Measurements from ENCODE around the gene E4F1.

The E4F1 gene

GRCh38 chr16:2226918-2227317 lies 3.5 kb downstream of the E4F1 start:
- H3K4me3 ChIP-seq (ENCODE audit: low read depth in 1 of 5, low read length in 5 of 5), result no peak overlapping the region
- H3K4me1 ChIP-seq (ENCODE audit: control insufficient read depth in 5 of 5, insufficient read depth in 5 of 5, low read length in 5 of 5), result peaks cover 0 to 28% (median 20%) of the 10 kb centered on the region in 5 donors
- no peak overlapping the region for H3K27ac ChIP-seq (ENCODE audit: low read depth, low read length)
- H3K27me3 ChIP-seq (ENCODE audit: control insufficient read depth in 5 of 5, insufficient read depth in 4 of 5, low read length in 5 of 5), result no peaks in the 10 kb centered on the region
- peaks cover 0 to 49% (median 39%) of the 10 kb centered on the region in 5 donors for H3K36me3 ChIP-seq (ENCODE audit: control insufficient read depth in 5 of 5, insufficient read depth in 5 of 5, low read length in 5 of 5)
- no peaks in the 10 kb centered on the region for H3K9me3 ChIP-seq (ENCODE audit: control insufficient read depth in 5 of 5, low read length in 5 of 5)
- H3K9ac ChIP-seq (ENCODE audit: low read length in 5 of 5), result no peak overlapping the region

DNA sequence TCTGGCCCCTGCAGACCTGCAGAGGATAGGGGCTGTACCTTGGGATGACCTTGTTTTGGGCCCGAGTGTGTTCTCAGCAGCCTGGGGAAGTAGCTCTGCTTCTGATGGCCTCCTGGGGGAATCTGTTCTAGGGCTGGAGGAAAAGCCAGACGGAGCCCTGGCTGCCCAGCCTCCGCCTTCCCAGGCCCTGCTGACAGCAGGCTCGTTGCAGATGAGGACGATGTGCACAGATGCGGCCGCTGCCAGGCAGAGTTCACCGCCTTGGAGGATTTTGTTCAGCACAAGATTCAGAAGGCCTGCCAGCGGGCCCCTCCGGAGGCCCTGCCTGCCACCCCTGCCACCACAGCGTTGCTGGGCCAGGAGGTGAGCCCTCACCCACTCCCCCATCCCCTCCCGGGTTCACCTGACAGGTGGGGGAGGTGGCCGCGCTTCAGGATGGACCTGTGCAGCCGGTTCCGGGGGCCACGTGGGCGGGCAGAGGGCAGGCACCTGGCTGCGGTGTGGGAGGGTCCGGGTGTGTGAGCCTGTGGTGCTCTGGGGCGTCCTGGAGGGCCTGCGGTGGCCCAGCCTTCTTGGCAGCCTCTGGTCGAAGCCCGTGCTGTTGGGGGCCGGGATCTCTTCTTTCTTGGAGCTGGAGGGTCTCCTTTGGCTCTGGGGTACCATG lies 4.9 kb downstream of the E4F1 start:
- Histone ChIP-seq H3K4me3 (ENCODE audit: low read depth in 1 of 5, low read length in 5 of 5) (no peak overlapping the region), H3K36me3 (ENCODE audit: control insufficient read depth in 5 of 5, insufficient read depth in 5 of 5, low read length in 5 of 5) (peaks cover 0 to 63% (median 53%) of the 10 kb centered on the region in 5 donors), H3K9ac (ENCODE audit: low read length in 5 of 5) (peak overlapping the region in 1 of 5 donors; percentile 7), H3K27ac (ENCODE audit: low read depth, low read length) (no peak overlapping the region), H3K9me3 (ENCODE audit: control insufficient read depth in 5 of 5, low read length in 5 of 5) (no peaks in the 10 kb centered on the region), H3K27me3 (ENCODE audit: control insufficient read depth in 5 of 5, insufficient read depth in 4 of 5, low read length in 5 of 5) (no peaks in the 10 kb centered on the region), H3K4me1 (ENCODE audit: control insufficient read depth in 5 of 5, insufficient read depth in 5 of 5, low read length in 5 of 5) (peaks cover 0 to 24% (median 17%) of the 10 kb centered on the region in 5 donors)

DNA sequence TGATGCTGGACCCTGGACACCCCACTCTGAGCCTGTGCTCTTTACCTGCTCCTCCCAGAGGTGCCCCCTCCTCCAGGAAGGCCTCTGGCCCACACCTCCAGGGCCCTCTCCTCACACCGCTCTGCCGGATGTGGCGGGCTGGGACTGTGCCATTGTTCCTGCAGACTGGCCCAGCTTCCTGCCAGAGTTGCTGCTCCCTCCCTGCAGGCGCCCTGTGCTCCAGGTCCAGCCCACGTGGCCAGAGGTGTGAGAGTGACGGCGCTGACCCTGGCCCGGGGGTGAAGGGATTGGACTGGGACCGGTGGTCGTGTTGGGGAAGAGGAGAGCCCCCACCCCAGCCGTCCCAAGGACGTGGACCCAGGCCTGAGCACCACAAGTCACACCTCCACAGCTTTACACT lies 5.7 kb downstream of the E4F1 start:
- Histone ChIP-seq H3K4me1 (ENCODE audit: control insufficient read depth in 5 of 5, insufficient read depth in 5 of 5, low read length in 5 of 5) (peaks cover 0 to 20% (median 15%) of the 10 kb centered on the region in 5 donors), H3K27me3 (ENCODE audit: control insufficient read depth in 5 of 5, insufficient read depth in 4 of 5, low read length in 5 of 5) (peaks cover 0 to under 1% (median 0%) of the 10 kb centered on the region in 5 donors), H3K9me3 (ENCODE audit: control insufficient read depth in 5 of 5, low read length in 5 of 5) (no peaks in the 10 kb centered on the region), H3K27ac (ENCODE audit: low read depth, low read length) (no peak overlapping the region), H3K36me3 (ENCODE audit: control insufficient read depth in 5 of 5, insufficient read depth in 5 of 5, low read length in 5 of 5) (peaks cover 0 to 71% (median 61%) of the 10 kb centered on the region in 5 donors), H3K9ac (ENCODE audit: low read length in 5 of 5) (no peak overlapping the region), H3K4me3 (ENCODE audit: low read depth in 1 of 5, low read length in 5 of 5) (no peak overlapping the region)

DNA sequence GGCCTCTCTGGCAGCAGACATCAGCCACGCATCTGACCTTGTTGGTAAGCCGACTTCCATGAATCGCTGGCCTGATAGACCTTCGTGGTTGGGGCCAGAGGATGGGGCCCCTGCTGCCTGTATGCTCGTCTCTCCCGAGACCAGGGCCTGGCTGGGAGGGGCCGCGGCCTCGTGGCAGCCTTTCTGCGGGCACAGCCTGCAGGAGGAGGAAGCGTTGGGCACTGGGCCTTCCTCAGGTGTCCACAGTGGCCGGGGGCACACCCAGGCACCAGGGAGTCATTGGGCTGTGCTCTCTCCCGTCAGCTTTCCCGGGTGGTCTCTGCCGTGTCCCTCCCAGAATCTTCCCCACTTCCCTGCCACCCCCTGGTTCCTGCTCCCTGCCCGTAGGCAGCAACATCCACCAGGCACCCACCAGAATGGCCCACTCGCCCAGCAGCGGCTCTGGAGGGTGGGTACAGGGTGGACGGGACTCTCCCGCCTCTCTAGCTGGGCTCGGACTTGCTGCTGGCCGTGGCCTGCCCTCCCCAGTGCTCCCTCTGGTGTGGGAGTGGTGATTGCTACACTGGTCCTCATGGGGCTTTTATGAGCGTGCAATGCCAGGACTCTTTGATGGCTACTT lies 6.3 kb downstream of the E4F1 start:
- no peak overlapping the region for H3K9ac ChIP-seq (ENCODE audit: low read length in 5 of 5)
- H3K4me3 ChIP-seq (ENCODE audit: low read depth in 1 of 5, low read length in 5 of 5), result no peak overlapping the region
- peaks cover 0 to 13% (median 8%) of the 10 kb centered on the region in 5 donors for H3K4me1 ChIP-seq (ENCODE audit: control insufficient read depth in 5 of 5, insufficient read depth in 5 of 5, low read length in 5 of 5)
- H3K9me3 ChIP-seq (ENCODE audit: control insufficient read depth in 5 of 5, low read length in 5 of 5), result no peaks in the 10 kb centered on the region
- H3K27me3 ChIP-seq (ENCODE audit: control insufficient read depth in 5 of 5, insufficient read depth in 4 of 5, low read length in 5 of 5), result peaks cover 0 to 5% (median 0%) of the 10 kb centered on the region in 5 donors
- no peak overlapping the region for H3K27ac ChIP-seq (ENCODE audit: low read depth, low read length)
- H3K36me3 ChIP-seq (ENCODE audit: control insufficient read depth in 5 of 5, insufficient read depth in 5 of 5, low read length in 5 of 5), result peaks cover 0 to 77% (median 67%) of the 10 kb centered on the region in 5 donors

DNA sequence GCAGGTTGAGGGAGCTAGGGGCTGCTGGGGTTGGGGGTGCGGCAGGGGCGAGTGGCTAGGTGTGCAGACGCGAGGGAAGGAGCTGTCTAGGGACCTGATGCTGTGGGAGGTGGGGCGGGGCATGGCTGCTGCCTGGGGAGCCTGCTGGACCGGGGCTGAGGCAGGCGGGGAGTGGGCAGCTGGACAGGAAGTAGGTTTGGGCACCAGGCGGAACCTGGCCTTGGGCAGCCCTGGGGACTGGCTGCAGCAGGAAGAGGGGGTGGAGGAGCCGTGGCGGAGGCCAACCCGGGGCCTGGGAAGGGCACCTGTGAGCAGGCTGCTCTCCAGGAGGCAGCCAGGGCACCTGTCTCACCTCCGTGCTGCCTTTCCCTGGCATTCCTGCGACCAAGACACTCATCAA lies 7.0 kb downstream of the E4F1 start:
- Histone ChIP-seq H3K9me3 (ENCODE audit: control insufficient read depth in 5 of 5, low read length in 5 of 5) (no peaks in the 10 kb centered on the region), H3K4me1 (ENCODE audit: control insufficient read depth in 5 of 5, insufficient read depth in 5 of 5, low read length in 5 of 5) (peaks cover 0 to 8% (median 5%) of the 10 kb centered on the region in 5 donors), H3K27me3 (ENCODE audit: control insufficient read depth in 5 of 5, insufficient read depth in 4 of 5, low read length in 5 of 5) (peaks cover 0 to 5% (median 3%) of the 10 kb centered on the region in 5 donors), H3K4me3 (ENCODE audit: low read depth in 1 of 5, low read length in 5 of 5) (no peak overlapping the region), H3K36me3 (ENCODE audit: control insufficient read depth in 5 of 5, insufficient read depth in 5 of 5, low read length in 5 of 5) (peaks cover 0 to 84% (median 74%) of the 10 kb centered on the region in 5 donors), H3K9ac (ENCODE audit: low read length in 5 of 5) (no peak overlapping the region), H3K27ac (ENCODE audit: low read depth, low read length) (no peak overlapping the region)

GRCh38 chr16:2231016-2231931 lies 7.9 kb downstream of the E4F1 start:
- no peak overlapping the region for H3K4me3 ChIP-seq (ENCODE audit: low read depth in 1 of 5, low read length in 5 of 5)
- H3K9ac ChIP-seq (ENCODE audit: low read length in 5 of 5), result no peak overlapping the region
- H3K36me3 ChIP-seq (ENCODE audit: control insufficient read depth in 5 of 5, insufficient read depth in 5 of 5, low read length in 5 of 5), result peaks cover 0 to 89% (median 79%) of the 10 kb centered on the region in 5 donors
- H3K27me3 ChIP-seq (ENCODE audit: control insufficient read depth in 5 of 5, insufficient read depth in 4 of 5, low read length in 5 of 5), result peaks cover 0 to 9% (median 5%) of the 10 kb centered on the region in 5 donors
- H3K9me3 ChIP-seq (ENCODE audit: control insufficient read depth in 5 of 5, low read length in 5 of 5), result no peaks in the 10 kb centered on the region
- peaks cover 0 to 11% (median 9%) of the 10 kb centered on the region in 5 donors for H3K4me1 ChIP-seq (ENCODE audit: control insufficient read depth in 5 of 5, insufficient read depth in 5 of 5, low read length in 5 of 5)
- no peak overlapping the region for H3K27ac ChIP-seq (ENCODE audit: low read depth, low read length)

- Histone ChIP-seq H3K27me3 (ENCODE audit: control insufficient read depth in 5 of 5, insufficient read depth in 4 of 5, low read length in 5 of 5) (peaks cover 0 to 18% (median 8%) of the 10 kb centered on the region in 5 donors), H3K9ac (ENCODE audit: low read length in 5 of 5) (no peak overlapping the region), H3K27ac (ENCODE audit: low read depth, low read length) (no peak overlapping the region), H3K36me3 (ENCODE audit: control insufficient read depth in 5 of 5, insufficient read depth in 5 of 5, low read length in 5 of 5) (peaks cover 0 to 81% (median 74%) of the 10 kb centered on the region in 5 donors), H3K4me1 (ENCODE audit: control insufficient read depth in 5 of 5, insufficient read depth in 5 of 5, low read length in 5 of 5) (peaks cover 0 to 22% (median 17%) of the 10 kb centered on the region in 5 donors), H3K9me3 (ENCODE audit: control insufficient read depth in 5 of 5, low read length in 5 of 5) (no peaks in the 10 kb centered on the region), H3K4me3 (ENCODE audit: low read depth in 1 of 5, low read length in 5 of 5) (no peak overlapping the region)
Observed at GRCh38 chr16:2232094-2232990, 9.0 kb downstream of the E4F1 start.

- Histone ChIP-seq H3K9me3 (ENCODE audit: control insufficient read depth in 5 of 5, low read length in 5 of 5) (no peaks in the 10 kb centered on the region), H3K27ac (ENCODE audit: low read depth, low read length) (no peak overlapping the region), H3K4me3 (ENCODE audit: low read depth in 1 of 5, low read length in 5 of 5) (no peak overlapping the region), H3K4me1 (ENCODE audit: control insufficient read depth in 5 of 5, insufficient read depth in 5 of 5, low read length in 5 of 5) (peaks cover 0 to 28% (median 17%) of the 10 kb centered on the region in 5 donors), H3K36me3 (ENCODE audit: control insufficient read depth in 5 of 5, insufficient read depth in 5 of 5, low read length in 5 of 5) (peaks cover 0 to 77% (median 71%) of the 10 kb centered on the region in 5 donors), H3K27me3 (ENCODE audit: control insufficient read depth in 5 of 5, insufficient read depth in 4 of 5, low read length in 5 of 5) (peaks cover 0 to 18% (median 8%) of the 10 kb centered on the region in 5 donors), H3K9ac (ENCODE audit: low read length in 5 of 5) (no peak overlapping the region)
Observed at GRCh38 chr16:2233046-2233775, 9.8 kb downstream of the E4F1 start.
